ENCODE data around the gene RC3H2. TPM values are rescaled to one million over a fixed set of nuclear protein-coding genes. Genes with fewer than 3 reads are reported as not detected.
A peak's percentile ranks its signal among the peaks of the same experiment; 100 is the strongest.
"Not testable (repeated sequence)": the region's sequence is repeated elsewhere in the genome, so short reads cannot be mapped to it uniquely, and the experiment has no call there.

RC3H2 gene
- total and polyA plus RNA-seq, 2 of the 13 experiments (the other 11 are each of a cell fraction or from before 2014, with no cell fraction given) = 21.0 to 36.4 TPM

DNA sequence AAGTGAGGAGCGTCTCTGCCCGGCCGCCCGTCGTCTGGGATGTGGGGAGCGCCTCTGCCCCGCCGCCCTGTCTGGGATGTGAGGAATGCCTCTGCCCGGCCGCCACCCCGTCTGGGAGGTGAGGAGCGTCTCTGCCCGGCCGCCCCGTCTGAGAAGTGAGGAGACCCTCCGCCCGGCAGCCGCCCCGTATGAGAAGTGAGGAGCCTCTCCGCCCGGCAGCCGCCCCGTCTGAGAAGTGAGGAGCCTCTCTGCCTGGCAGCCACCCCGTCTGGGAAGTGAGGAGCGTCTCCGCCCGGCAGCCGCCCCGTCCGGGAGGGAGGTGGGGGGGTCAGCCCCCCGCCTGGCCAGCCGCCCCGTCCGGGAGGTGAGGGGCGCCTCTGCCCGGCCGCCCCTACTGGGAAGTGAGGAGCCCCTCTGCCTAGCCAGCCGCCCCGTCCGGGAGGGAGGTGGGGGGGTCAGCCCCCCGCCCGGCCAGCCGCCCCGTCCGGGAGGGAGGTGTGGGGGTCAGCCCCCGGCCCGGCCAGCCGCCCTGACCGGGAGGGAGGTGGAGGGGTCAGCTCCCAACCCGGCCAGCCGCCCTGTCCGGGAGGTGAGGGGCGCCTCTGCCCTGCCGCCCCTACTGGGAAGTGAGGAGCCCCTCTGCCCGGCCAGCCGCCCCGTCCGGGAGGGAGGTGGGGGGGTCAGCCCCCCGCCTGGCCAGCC, 52.9 kb downstream of the RC3H2 start:
- H3K4me1 ChIP-seq (ENCODE audit: insufficient read depth, low read length); H3K27me3 ChIP-seq (ENCODE audit: control insufficient read depth in 1 of 2, insufficient read depth in 2 of 2, low read length in 2 of 2); H3K4me2 ChIP-seq (ENCODE audit: low read depth, low read length); H3K79me2 ChIP-seq (ENCODE audit: insufficient read depth, low read length); in situ Hi-C loops (cut with HindIII; ENCODE audit: extremely low pct_ligation_motif_present, low pct_unique_long_range_greater_than_20kb); CTCF ChIA-PET (ENCODE audit: low intra/inter-chr PET ratio, low total read pairs); DNase-seq (ENCODE audit: low spot score); ATAC-seq; FAIRE-seq; H3K27ac ChIP-seq (ENCODE audit: extremely low read length, insufficient read depth, low read length); H4K20me1 ChIP-seq (ENCODE audit: insufficient read depth, low read length); intact Hi-C loops (cut with micrococcal nuclease; ENCODE audit: unreplicated experiment); H2AFZ ChIP-seq (ENCODE audit: low read length); POLR2A ChIA-PET; H3K4me3 ChIP-seq (replicated peaks in 1 of 3; ENCODE audit: insufficient read depth in 1 of 3, low read depth in 2 of 3, low read length in 3 of 3); H3K9ac ChIP-seq (ENCODE audit: insufficient read depth, low read depth, low read length); H3K9me3 ChIP-seq (ENCODE audit: low read length); BruUV-seq (replicated peaks): not testable (repeated sequence)
- no CpG with 5 or more reads among the region's 59 CpGs for WGBS (ENCODE audit: low lambda C conversion rate)
- peaks cover 14 to 53% of the 10 kb centered on the region in 2 experiments for H3K36me3 ChIP-seq (replicated peaks in 1 of 2; ENCODE audit: control insufficient read depth in 1 of 2, insufficient read depth in 2 of 2, low read length in 2 of 2)

DNA sequence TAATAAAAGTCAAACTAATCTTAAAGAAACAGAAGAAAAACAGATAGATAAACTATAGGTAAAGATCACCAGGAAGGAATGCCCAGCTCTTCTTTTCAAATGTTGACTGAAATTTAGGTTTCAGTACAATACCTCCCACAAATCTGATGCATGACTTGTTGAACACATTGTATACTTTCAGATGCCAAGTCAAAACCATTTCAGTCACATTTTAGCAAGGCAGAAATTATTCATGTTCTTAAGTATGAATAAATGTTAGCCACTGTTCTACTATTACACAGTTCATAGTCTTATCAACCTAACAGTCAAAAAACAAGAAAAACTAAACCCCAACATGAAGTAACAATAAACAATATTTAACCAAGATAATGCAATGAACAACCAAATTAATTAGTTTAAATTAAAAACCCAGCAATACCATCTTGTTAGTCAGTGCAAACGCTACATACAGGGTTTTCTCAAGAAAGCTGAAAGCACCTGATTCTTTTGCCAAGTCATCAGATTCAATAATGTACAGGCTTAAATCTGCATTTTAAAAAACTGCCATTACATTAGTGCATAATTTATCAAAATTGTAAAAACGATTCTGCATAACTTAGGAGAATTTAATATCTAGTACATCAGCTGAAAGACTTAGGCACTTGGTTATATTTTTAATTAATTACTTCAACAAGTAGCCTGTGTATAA, 56.8 kb downstream of the RC3H2 start:
- Histone ChIP-seq H3K4me3 (replicated peaks in 1 of 3; ENCODE audit: insufficient read depth in 1 of 3, low read depth in 2 of 3, low read length in 3 of 3) (no peak overlapping the region), H3K9me3 (ENCODE audit: low read length) (no peaks in the 10 kb centered on the region), H3K36me3 (replicated peaks in 1 of 2; ENCODE audit: control insufficient read depth in 1 of 2, insufficient read depth in 2 of 2, low read length in 2 of 2) (peaks cover 1 to 19% of the 10 kb centered on the region in 2 experiments; a peak in 4 of 5 replicates), H3K9ac (ENCODE audit: insufficient read depth, low read depth, low read length) (no peak overlapping the region), H3K4me1 (ENCODE audit: insufficient read depth, low read length) (no peaks in the 10 kb centered on the region), H3K4me2 (ENCODE audit: low read depth, low read length) (no peak overlapping the region), H3K27me3 (ENCODE audit: control insufficient read depth in 1 of 2, insufficient read depth in 2 of 2, low read length in 2 of 2) (no peaks in the 10 kb centered on the region), H4K20me1 (ENCODE audit: insufficient read depth, low read length) (no peaks in the 10 kb centered on the region), H3K27ac (ENCODE audit: extremely low read length, insufficient read depth, low read length) (no peak overlapping the region), H2AFZ (ENCODE audit: low read length) (no peak overlapping the region), H3K79me2 (ENCODE audit: insufficient read depth, low read length) (no peaks in the 10 kb centered on the region)
- intact Hi-C loops (cut with micrococcal nuclease; ENCODE audit: unreplicated experiment) (no loop called here), in situ Hi-C loops (cut with HindIII; ENCODE audit: extremely low pct_ligation_motif_present, low pct_unique_long_range_greater_than_20kb) (no loop called here)
- ATAC-seq = no peak
- BruUV-seq (replicated peaks) = no TSS peak
- DNase-seq (ENCODE audit: low spot score) = no peak
- ChIA-PET CTCF (ENCODE audit: low intra/inter-chr PET ratio, low total read pairs) (no interaction called here), POLR2A (no interaction called here)
- WGBS (ENCODE audit: low lambda C conversion rate) = 70% methylated on average over 2 of the region's 2 CpGs
- TF ChIP-seq MAFK (conservative IDR thresholded peaks at IDR 0.05 in 1 of 2, IDR thresholded peaks at IDR 0.05 in 1 of 2; ENCODE audit: low read length in 2 of 2) = peak; percentile 68 to 78
- TF ChIP-seq, protein P1, sequence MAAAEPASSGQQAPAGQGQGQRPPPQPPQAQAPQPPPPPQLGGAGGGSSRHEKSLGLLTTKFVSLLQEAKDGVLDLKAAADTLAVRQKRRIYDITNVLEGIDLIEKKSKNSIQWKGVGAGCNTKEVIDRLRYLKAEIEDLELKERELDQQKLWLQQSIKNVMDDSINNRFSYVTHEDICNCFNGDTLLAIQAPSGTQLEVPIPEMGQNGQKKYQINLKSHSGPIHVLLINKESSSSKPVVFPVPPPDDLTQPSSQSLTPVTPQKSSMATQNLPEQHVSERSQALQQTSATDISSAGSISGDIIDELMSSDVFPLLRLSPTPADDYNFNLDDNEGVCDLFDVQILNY (CRISPR knock-in tag; conservative IDR thresholded peaks at IDR 0.05) = no peak
- TF ChIP-seq MAFF (IDR thresholded peaks at IDR 0.05; ENCODE audit: low read depth, low read length) = peak; percentile 78
- FAIRE-seq = no peak
